Right atrium auricular region (tissue), 2 donors: ENCODE measurements around the gene CSPG5. TPM values are rescaled to one million over a fixed set of nuclear protein-coding genes. Genes with fewer than 3 reads are reported as not detected.
A peak's percentile ranks its signal among the peaks of the same experiment; 100 is the strongest.

ENCODE experiments used
- DNase-seq: peaks from one replicate; pipeline ENCODE4 v3.0.0-alpha.2; 2019; ENCODE audit warnings: low spot score
- H3K27ac ChIP-seq, 2 donors: fragments of 200-600 bp; sonication (generic); 1 replicate in 1 of 2; 2 replicates in 1 of 2; pipeline ENCODE4 v1.5.1; 2016 to 2019
- H3K27me3 ChIP-seq, 2 donors: fragments of 200-600 bp; sonication (generic); one replicate each; pipeline versions ENCODE4 v1.5.1 to v1.6.0; 2017 to 2019
- H3K36me3 ChIP-seq: fragments of 200-600 bp; sonication (generic); one replicate; pipeline ENCODE4 v1.5.1; 2016
- H3K4me1 ChIP-seq, 2 donors: fragments of 200-600 bp; sonication (generic); one replicate each; pipeline versions ENCODE4 v1.5.1 to v1.6.0; 2017 to 2019
- H3K4me3 ChIP-seq, 2 donors: fragments of 200-600 bp; sonication (generic); 1 replicate in 1 of 2; 2 replicates in 1 of 2; pipeline ENCODE4 v1.5.1; 2017 to 2019; ENCODE audit warnings: mild to moderate bottlenecking in 1 of 2, moderate library complexity in 1 of 2
- H3K9me3 ChIP-seq, 2 donors: fragments of 200-600 bp; sonication (generic); one replicate each; pipeline ENCODE4 v1.5.1; 2019
- total RNA-seq, 2 donors: library from RNA; depleted of rRNA; stranded (reverse); fragments of >200 nt; gene quantifications; one replicate each; pipeline ENCODE4 v1.1.0, GENCODE V29; 2016
- TF ChIP-seq, protein P1 (sequence below), 2 donors: fragments of 200-600 bp; sonication (generic); IDR thresholded peaks; one replicate each; pipeline ENCODE4 v1.5.1; 2019; ENCODE audit warnings: antibody characterized with exemption in 2 of 2

CSPG5 gene
- total RNA-seq, 2 donors from 2014 or later = 2.6 TPM; not detected in 1

DNA sequence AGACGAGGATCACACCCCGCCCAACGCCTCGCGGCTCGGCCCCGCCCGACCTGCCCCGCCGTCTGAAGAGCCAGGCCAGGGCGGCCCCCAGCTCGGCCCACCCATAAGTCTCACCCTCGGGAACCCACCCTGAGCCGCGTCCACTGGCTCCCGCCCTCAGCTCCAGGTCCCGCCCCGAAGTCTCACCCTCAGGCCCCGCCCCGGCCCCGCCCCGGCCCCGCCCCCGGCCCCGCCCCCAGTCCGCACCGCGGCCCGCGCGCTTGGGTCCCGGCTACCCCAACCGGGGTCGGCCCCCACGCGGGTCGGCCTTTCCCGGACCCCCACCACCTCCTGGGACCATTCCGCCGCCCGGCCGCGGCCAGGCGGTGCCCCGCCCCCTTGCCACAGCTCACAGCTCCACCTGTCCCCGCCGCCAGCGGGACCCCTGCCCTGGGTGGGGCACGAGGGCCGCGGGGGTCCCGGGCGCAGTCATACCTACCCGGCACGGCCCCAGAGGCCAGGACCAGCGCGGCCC, 489 bp downstream of the CSPG5 start:
- H3K4me1 ChIP-seq = peaks cover 0 to 20% of the 10 kb centered on the region in 2 donors
- H3K36me3 ChIP-seq = no peaks in the 10 kb centered on the region
- no peak for DNase-seq
- H3K27ac ChIP-seq = no peak overlapping the region
- TF ChIP-seq, protein P1, sequence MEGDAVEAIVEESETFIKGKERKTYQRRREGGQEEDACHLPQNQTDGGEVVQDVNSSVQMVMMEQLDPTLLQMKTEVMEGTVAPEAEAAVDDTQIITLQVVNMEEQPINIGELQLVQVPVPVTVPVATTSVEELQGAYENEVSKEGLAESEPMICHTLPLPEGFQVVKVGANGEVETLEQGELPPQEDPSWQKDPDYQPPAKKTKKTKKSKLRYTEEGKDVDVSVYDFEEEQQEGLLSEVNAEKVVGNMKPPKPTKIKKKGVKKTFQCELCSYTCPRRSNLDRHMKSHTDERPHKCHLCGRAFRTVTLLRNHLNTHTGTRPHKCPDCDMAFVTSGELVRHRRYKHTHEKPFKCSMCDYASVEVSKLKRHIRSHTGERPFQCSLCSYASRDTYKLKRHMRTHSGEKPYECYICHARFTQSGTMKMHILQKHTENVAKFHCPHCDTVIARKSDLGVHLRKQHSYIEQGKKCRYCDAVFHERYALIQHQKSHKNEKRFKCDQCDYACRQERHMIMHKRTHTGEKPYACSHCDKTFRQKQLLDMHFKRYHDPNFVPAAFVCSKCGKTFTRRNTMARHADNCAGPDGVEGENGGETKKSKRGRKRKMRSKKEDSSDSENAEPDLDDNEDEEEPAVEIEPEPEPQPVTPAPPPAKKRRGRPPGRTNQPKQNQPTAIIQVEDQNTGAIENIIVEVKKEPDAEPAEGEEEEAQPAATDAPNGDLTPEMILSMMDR (IDR thresholded peaks at IDR 0.05) = no peak
- H3K4me3 ChIP-seq = peak overlapping the region; percentile 54 to 70
- H3K27me3 ChIP-seq = no peaks in the 10 kb centered on the region
- H3K9me3 ChIP-seq = no peaks in the 10 kb centered on the region

DNA sequence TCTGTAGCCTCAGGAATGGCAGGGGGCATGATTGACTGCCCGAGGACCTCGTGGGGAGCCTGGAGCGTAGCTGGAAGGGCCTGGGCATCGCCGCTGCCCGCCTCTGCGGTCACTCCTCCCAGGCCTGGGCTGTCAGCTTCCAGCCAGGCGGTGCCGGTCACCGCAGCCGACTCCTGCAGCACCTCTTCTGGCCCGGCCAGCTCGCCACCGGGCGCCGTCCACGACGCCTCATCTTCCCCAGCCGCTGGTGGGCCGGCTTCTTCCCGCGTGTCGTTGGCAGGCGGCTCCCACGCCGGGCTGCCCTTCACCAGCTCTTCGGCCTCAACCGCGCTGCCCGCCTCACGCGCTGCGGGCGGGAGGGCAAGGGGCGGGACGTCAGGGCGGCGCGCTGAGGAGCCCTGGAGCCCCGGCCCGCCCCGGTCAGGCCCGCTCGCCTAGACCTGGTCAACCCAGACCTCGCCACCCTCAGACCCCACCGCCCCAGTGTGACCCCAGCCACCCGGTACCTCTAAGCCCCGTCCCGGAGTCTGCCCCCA, 1.0 kb downstream of the CSPG5 start:
- peaks cover 0 to 20% of the 10 kb centered on the region in 2 donors for H3K4me1 ChIP-seq
- no peaks in the 10 kb centered on the region for H3K36me3 ChIP-seq
- TF ChIP-seq, protein P1 (IDR thresholded peaks at IDR 0.05) = no peak
- H3K27ac ChIP-seq = no peak overlapping the region
- peak overlapping the region; percentile 54 to 70 for H3K4me3 ChIP-seq
- no peaks in the 10 kb centered on the region for H3K27me3 ChIP-seq
- no peaks in the 10 kb centered on the region for H3K9me3 ChIP-seq
- no peak for DNase-seq

DNA sequence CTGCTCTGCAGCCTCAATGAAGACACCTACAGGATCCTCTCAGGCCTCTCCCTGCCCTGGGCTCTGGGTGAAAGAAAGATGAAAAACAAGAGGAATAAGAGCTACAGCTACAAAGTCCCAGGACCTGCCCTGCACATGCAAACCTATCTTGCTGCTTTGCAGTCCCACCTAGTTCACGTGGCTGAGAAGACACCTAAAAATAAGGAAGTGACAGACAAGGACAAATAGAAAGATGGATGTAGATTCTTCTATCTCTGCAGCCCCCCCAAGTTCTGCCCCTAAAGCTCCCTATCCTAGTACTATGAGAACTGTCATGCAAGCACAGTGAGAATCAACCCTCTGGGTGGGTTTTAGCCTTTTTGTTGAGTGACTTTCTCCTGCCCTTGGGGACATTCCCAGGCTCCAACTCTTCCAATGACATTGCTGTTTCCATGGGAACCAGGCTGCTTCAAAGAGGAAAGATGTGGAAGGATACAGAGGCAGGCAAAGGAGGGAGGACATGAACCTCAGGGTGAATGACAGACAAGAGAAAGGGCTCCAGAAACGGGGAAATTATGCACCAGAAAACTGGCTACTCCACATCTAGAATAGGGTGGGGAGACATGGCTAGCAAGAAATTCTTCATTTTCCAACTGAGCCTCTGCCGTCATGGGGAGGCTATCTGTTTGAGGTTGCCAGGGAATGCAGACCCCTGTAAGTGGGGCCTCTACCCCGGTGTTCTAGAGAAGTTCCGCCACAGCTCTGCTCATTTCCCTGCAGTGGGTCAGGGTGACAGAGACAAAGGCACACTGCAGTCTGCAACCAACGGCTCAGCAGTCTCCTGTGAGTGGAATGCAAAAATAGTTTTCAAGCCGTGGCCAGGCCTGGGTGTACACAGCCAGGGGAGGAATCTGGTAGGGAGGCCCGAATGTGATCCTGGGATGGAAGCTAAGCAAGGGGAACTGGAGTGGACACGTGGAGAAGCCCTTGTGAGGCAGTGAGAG, 5.2 kb downstream of the CSPG5 start:
- Histone ChIP-seq H3K9me3 (no peaks in the 10 kb centered on the region), H3K27ac (no peak overlapping the region)
- DNase-seq = no peak

GRCh38 chr3:47571391-47572175, 7.1 kb downstream of the CSPG5 start:
- TF ChIP-seq, protein P1 (IDR thresholded peaks at IDR 0.05) = no peak
- no peaks in the 10 kb centered on the region for H3K9me3 ChIP-seq
- no peak overlapping the region for H3K27ac ChIP-seq
- H3K27me3 ChIP-seq = no peaks in the 10 kb centered on the region
- DNase-seq = no peak
- H3K4me1 ChIP-seq = peaks cover 0 to 6% of the 10 kb centered on the region in 2 donors
- no peak overlapping the region for H3K4me3 ChIP-seq
- H3K36me3 ChIP-seq = no peaks in the 10 kb centered on the region

More for the DNA sequence above, 5.2 kb downstream of the CSPG5 start:
- Histone ChIP-seq H3K4me3 (no peak overlapping the region), H3K27me3 (no peaks in the 10 kb centered on the region), H3K36me3 (no peaks in the 10 kb centered on the region), H3K4me1 (peaks cover 0 to 14% of the 10 kb centered on the region in 2 donors)
- TF ChIP-seq, protein P1 (IDR thresholded peaks at IDR 0.05) = no peak

- no peak overlapping the region for H3K27ac ChIP-seq
- no peaks in the 10 kb centered on the region for H3K36me3 ChIP-seq
- H3K4me3 ChIP-seq = no peak overlapping the region
- no peaks in the 10 kb centered on the region for H3K27me3 ChIP-seq
- H3K9me3 ChIP-seq = no peaks in the 10 kb centered on the region
- TF ChIP-seq, protein P1 (IDR thresholded peaks at IDR 0.05) = no peak
- peaks cover 0 to 3% of the 10 kb centered on the region in 2 donors for H3K4me1 ChIP-seq
- no peak for DNase-seq
Measured at GRCh38 chr3:47568901-47569300, 9.8 kb downstream of the CSPG5 start.
